Activated B cell treated with CpG ODN at 0.5 μM for 24 hours (primary cell): ENCODE measurements around the gene S100A4. TPM values are rescaled to one million over a fixed set of nuclear protein-coding genes. Genes with fewer than 3 reads are reported as not detected.

Experiments used
- ATAC-seq: fragments of 200-7000 bp; cut with Tn5 transposase; one replicate; pipeline ENCODE4 v1.10.0; 2021; ENCODE audit warnings: low read depth, mild to moderate bottlenecking, moderate library complexity
- CTCF ChIA-PET: fragments of 350-600 bp; sonication (Branson Sonifier 250); formaldehyde crosslinking; loops from one replicate; lab custom pipeline; 2021; ENCODE audit warnings: antibody characterized with exemption; lab: Charles Lee
- POLR2A ChIA-PET: fragments of 350-600 bp; sonication (Branson Sonifier 250); formaldehyde crosslinking; loops from one replicate; lab custom pipeline; 2021; ENCODE audit warnings: antibody characterized with exemption; lab: Charles Lee
- DNase-seq: peaks from one replicate; pipeline ENCODE4 v3.0.0; 2022
- H3K27ac Mint-ChIP-seq: one replicate; pipeline ENCODE4 v1.8.0; 2020; ENCODE audit warnings: mixed read lengths
- H3K27me3 Mint-ChIP-seq: one replicate; pipeline ENCODE4 v1.8.0; 2021; ENCODE audit warnings: mixed read lengths
- H3K36me3 Mint-ChIP-seq: one replicate; pipeline ENCODE4 v1.8.0; 2021; ENCODE audit warnings: low read depth, mixed read lengths
- H3K4me1 Mint-ChIP-seq: one replicate; pipeline ENCODE4 v1.8.0; 2021; ENCODE audit warnings: mixed read lengths
- H3K4me3 Mint-ChIP-seq: one replicate; pipeline ENCODE4 v1.8.0; 2020; ENCODE audit warnings: mild to moderate bottlenecking, mixed read lengths
- H3K9me3 Mint-ChIP-seq: one replicate; pipeline ENCODE4 v1.8.0; 2020; ENCODE audit warnings: mixed read lengths
- intact Hi-C: fragments of 100-400 bp; cut with micrococcal nuclease; formaldehyde crosslinking; loops from one replicate; pipeline ENCODE4 v1.15.1; 2024
- total RNA-seq: library from RNA; stranded (reverse); gene quantifications from 2 replicates; pipeline ENCODE4 v1.2.3, GENCODE V29; 2022
- TF ChIP-seq, protein P1 (sequence below): fragments of 200-600 bp; IDR thresholded peaks from one replicate; pipeline ENCODE4 v1.8.0; 2022; ENCODE audit warnings: antibody characterized with exemption, mild to moderate bottlenecking

The S100A4 gene
- total RNA-seq, 1 donor from 2014 or later, result 315 TPM

DNA sequence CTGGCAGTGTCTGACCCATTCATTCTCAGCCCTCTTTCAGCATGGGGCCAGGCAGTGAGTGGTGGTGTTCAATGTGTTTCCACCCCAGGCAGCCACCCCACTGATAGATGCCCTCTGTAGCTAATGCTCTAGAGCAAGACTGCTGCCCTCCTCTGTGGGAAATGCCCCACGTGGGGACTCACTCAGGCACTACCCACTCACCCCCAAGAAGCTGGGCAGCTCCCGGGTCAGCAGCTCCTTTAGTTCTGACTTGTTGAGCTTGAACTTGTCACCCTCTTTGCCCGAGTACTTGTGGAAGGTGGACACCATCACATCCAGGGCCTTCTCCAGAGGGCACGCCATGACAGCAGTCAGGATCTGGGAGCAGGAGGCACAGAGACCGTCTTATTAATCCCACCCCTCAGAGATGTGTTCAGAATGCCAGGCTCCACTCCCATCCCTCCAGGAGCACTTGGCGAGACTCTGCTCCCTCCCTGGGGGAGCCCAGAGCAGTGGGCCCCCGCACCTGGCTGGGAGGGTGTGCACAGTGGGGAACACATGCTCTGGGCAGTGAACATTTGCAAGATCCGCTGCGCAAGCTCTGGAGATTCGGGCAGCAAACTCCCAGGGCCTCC, 1.0 kb downstream of the S100A4 start:
- Mint-ChIP-seq H3K4me1 (peaks cover 66% of the 10 kb centered on the region), H3K27me3 (no peaks in the 10 kb centered on the region), H3K27ac (peak overlapping the region; percentile 97), H3K36me3 (peaks cover 24% of the 10 kb centered on the region), H3K9me3 (no peaks in the 10 kb centered on the region), H3K4me3 (peak overlapping the region; percentile 95)
- no peak for DNase-seq
- ChIA-PET POLR2A (interaction anchor here (0.6 to 5.0 kb wide), 12 partner anchors 10 to 187 kb away, joined by 3 to 101 read pairs (median 5); partner anchors contain the start of genes CHTOP, S100A2 and S100A6), CTCF (interaction anchor here (1.0 to 2.6 kb wide), 9 partner anchors 9 to 34 kb away, joined by 4 to 22 read pairs (median 7); partner anchors contain the start of gene S100A6)
- intact Hi-C loops, result loop anchor here (1.0 kb wide), 2 partner anchors 8 to 22 kb away; no protein-coding TSS in a partner anchor
- no peak for ATAC-seq
- TF ChIP-seq, protein P1, sequence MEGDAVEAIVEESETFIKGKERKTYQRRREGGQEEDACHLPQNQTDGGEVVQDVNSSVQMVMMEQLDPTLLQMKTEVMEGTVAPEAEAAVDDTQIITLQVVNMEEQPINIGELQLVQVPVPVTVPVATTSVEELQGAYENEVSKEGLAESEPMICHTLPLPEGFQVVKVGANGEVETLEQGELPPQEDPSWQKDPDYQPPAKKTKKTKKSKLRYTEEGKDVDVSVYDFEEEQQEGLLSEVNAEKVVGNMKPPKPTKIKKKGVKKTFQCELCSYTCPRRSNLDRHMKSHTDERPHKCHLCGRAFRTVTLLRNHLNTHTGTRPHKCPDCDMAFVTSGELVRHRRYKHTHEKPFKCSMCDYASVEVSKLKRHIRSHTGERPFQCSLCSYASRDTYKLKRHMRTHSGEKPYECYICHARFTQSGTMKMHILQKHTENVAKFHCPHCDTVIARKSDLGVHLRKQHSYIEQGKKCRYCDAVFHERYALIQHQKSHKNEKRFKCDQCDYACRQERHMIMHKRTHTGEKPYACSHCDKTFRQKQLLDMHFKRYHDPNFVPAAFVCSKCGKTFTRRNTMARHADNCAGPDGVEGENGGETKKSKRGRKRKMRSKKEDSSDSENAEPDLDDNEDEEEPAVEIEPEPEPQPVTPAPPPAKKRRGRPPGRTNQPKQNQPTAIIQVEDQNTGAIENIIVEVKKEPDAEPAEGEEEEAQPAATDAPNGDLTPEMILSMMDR, result no peak

- POLR2A ChIA-PET, result interaction anchor here (2.9 to 5.0 kb wide), 3 partner anchors 9 to 90 kb away, joined by 30 to 101 read pairs (median 49); partner anchors contain the start of genes CHTOP, S100A2 and S100A6
- peaks cover 64% of the 10 kb centered on the region for H3K4me1 Mint-ChIP-seq
- no peaks in the 10 kb centered on the region for H3K27me3 Mint-ChIP-seq
- no peak overlapping the region for H3K4me3 Mint-ChIP-seq
- CTCF ChIA-PET, result interaction anchor here (0.6 to 1.8 kb wide), 2 partner anchors 23 to 92 kb away, joined by 3 to 7 read pairs; no protein-coding TSS in a partner anchor
- no peaks in the 10 kb centered on the region for H3K9me3 Mint-ChIP-seq
- intact Hi-C loops, result no loop called here
- no peak for DNase-seq
- H3K36me3 Mint-ChIP-seq, result peaks cover 24% of the 10 kb centered on the region
- no peak overlapping the region for H3K27ac Mint-ChIP-seq
- ATAC-seq, result no peak
- TF ChIP-seq, protein P1, result no peak
Observed at GRCh38 chr1:153543736-153544135, 1.9 kb downstream of the S100A4 start.

- intact Hi-C loops, result no loop called here
- ChIA-PET CTCF (interaction anchor here (0.6 kb wide), 1 partner anchor 92 kb away, joined by 3 read pairs; no protein-coding TSS in a partner anchor), POLR2A (interaction anchor here (4.1 to 5.0 kb wide), 2 partner anchors 8 to 22 kb away, joined by 49 to 101 read pairs; partner anchors contain the start of genes S100A2 and S100A6)
- TF ChIP-seq, protein P1, result no peak
- Mint-ChIP-seq H3K27me3 (no peaks in the 10 kb centered on the region), H3K4me1 (peaks cover 64% of the 10 kb centered on the region), H3K9me3 (no peaks in the 10 kb centered on the region), H3K36me3 (peaks cover 24% of the 10 kb centered on the region), H3K27ac (peak overlapping the region; percentile 50), H3K4me3 (peak overlapping the region; percentile 2)
- DNase-seq, result no peak
- no peak for ATAC-seq
Observed at GRCh38 chr1:153542956-153543711, 2.5 kb downstream of the S100A4 start.

DNA sequence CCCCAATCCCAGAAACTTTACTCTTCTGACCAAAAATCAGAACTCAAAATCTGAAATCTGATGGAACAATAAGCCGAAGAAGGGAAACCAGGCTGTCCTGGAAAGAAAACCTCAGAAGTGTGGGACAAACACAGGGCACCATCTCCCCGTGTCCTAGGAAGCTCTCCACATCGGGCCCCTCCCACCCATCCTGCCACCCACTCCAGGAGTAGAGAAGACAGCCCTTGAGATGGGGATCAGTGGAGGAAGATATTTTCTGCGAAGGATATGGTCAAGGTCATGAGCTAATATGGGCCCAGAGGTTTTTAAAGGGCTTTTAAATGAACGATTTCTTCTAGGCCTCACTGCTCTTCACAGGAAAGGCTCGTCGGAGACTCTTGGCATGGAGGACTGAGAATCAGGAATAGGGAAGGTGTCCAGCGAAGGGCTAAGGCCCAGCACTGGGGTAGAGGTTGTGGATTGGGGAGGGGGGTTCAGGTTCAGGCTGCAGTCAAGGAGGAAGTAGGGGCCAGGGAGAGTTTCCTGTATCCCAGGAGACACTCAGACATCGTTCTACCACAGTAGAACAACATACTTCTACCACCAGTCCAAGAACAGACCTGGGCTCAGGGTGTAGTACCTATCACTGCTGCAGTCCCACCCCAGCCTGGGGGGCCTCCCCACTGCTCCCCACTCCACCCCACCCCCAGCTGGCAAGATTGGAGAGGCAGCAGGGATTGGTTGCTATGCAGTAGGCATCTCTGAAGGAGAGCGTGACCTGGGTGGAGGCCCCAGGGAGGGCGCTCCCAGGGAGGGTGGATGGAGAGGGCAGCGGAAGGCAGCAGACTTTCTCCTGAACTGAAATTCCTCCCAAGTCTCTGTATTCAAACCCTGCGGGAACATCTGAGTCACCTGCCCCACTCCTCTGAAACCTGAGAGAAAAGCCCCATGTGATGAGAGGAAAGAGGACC, 3.7 kb downstream of the S100A4 start:
- peak overlapping the region; percentile 81 for H3K27ac Mint-ChIP-seq
- ChIA-PET POLR2A (interaction anchor here (0.9 to 5.0 kb wide), 7 partner anchors 9 to 92 kb away, joined by 3 to 49 read pairs (median 4); partner anchors contain the start of genes CHTOP and S100A2), CTCF (interaction anchor here (1.6 kb wide), 1 partner anchor 26 kb away, joined by 6 read pairs; no protein-coding TSS in a partner anchor)
- peaks cover 65% of the 10 kb centered on the region for H3K4me1 Mint-ChIP-seq
- TF ChIP-seq, protein P1, result no peak
- peaks cover 24% of the 10 kb centered on the region for H3K36me3 Mint-ChIP-seq
- H3K9me3 Mint-ChIP-seq, result no peaks in the 10 kb centered on the region
- no peak for DNase-seq
- no peaks in the 10 kb centered on the region for H3K27me3 Mint-ChIP-seq
- intact Hi-C loops, result no loop called here
- H3K4me3 Mint-ChIP-seq, result peak overlapping the region; percentile 25
- no peak for ATAC-seq
